ENCODE measurements around the gene SCGB1D2. TPM values are rescaled to one million over a fixed set of nuclear protein-coding genes. Genes with fewer than 3 reads are reported as not detected.

Gene SCGB1D2
- total and polyA plus RNA-seq, 4 donors, result not detected

- DNase-seq (no peak), ATAC-seq (ENCODE audit: insufficient read depth, low FRiP score) (no peak)
- peaks cover 3 to 15% (median 3%) of the 10 kb centered on the region in 3 donors for H3K27me3 ChIP-seq (ENCODE audit: control insufficient read depth in 3 of 3, insufficient read depth in 3 of 3, low read length in 2 of 3)
- H3K4me3 ChIP-seq, result no peak within 1 kb of the TSS
- 74 to 77% methylated on average over 10 of the region's 10 CpGs for WGBS, 2 donors
- peaks cover 0 to 4% (median 0%) of the 10 kb centered on the region in 4 donors for H3K9me3 ChIP-seq (ENCODE audit: control insufficient read depth in 4 of 4, insufficient read depth in 3 of 4, low read length in 3 of 4)
- no peaks in the 10 kb centered on the region for H3K4me1 ChIP-seq (ENCODE audit: control insufficient read depth in 5 of 5, insufficient read depth in 5 of 5, low read length in 5 of 5)
- no peak for TF ChIP-seq CTCF (IDR thresholded peaks at IDR 0.05; ENCODE audit: control extremely low read depth, extremely low read depth)
- H3K27ac ChIP-seq (ENCODE audit: low read depth in 1 of 2, low read length in 1 of 2), result no peak within 1 kb of the TSS
- H3K36me3 ChIP-seq (ENCODE audit: control insufficient read depth in 4 of 4, insufficient read depth in 4 of 4, low read length in 4 of 4), result no peaks in the 10 kb centered on the region
- H3K9ac ChIP-seq (ENCODE audit: insufficient read depth in 1 of 2, low read length in 2 of 2), result no peak within 1 kb of the TSS
These were observed 27.7 kb downstream of the SCGB1D2 start, which contains the start of gene SCGB2A2 for GRCh38 chr11:62269654-62270278. TSS of gene SCGB2A2 (plus strand) at chr11:62270158. CDS start at chr11:62270217, 59 bp downstream.

- Histone ChIP-seq H3K4me1 (ENCODE audit: control insufficient read depth in 5 of 5, insufficient read depth in 5 of 5, low read length in 5 of 5) (no peaks in the 10 kb centered on the region), H3K27me3 (ENCODE audit: control insufficient read depth in 3 of 3, insufficient read depth in 3 of 3, low read length in 2 of 3) (peaks cover 3 to 6% (median 5%) of the 10 kb centered on the region in 3 donors), H3K9ac (ENCODE audit: insufficient read depth in 1 of 2, low read length in 2 of 2) (no peak overlapping the region), H3K36me3 (ENCODE audit: control insufficient read depth in 4 of 4, insufficient read depth in 4 of 4, low read length in 4 of 4) (no peaks in the 10 kb centered on the region), H3K4me3 (no peak overlapping the region), H3K9me3 (ENCODE audit: control insufficient read depth in 4 of 4, insufficient read depth in 3 of 4, low read length in 3 of 4) (peaks cover 0 to 2% (median 0%) of the 10 kb centered on the region in 4 donors), H3K27ac (ENCODE audit: low read depth in 1 of 2, low read length in 1 of 2) (no peak overlapping the region)
- 84 to 90% methylated on average over 5 of the region's 5 CpGs for WGBS, 2 donors
- ATAC-seq (ENCODE audit: insufficient read depth, low FRiP score) (no peak), DNase-seq (no peak)
- no peak for TF ChIP-seq CTCF (IDR thresholded peaks at IDR 0.05; ENCODE audit: control extremely low read depth, extremely low read depth)
These were observed 31.2 kb downstream of the SCGB1D2 start for GRCh38 chr11:62273284-62273683.

- no peak for ATAC-seq (ENCODE audit: insufficient read depth, low FRiP score)
- TF ChIP-seq CTCF (IDR thresholded peaks at IDR 0.05; ENCODE audit: control extremely low read depth, extremely low read depth), result no peak
- H3K27ac ChIP-seq (ENCODE audit: low read depth in 1 of 2, low read length in 1 of 2), result no peak overlapping the region
- no peak overlapping the region for H3K4me3 ChIP-seq
- no peaks in the 10 kb centered on the region for H3K4me1 ChIP-seq (ENCODE audit: control insufficient read depth in 5 of 5, insufficient read depth in 5 of 5, low read length in 5 of 5)
- H3K9me3 ChIP-seq (ENCODE audit: control insufficient read depth in 4 of 4, insufficient read depth in 3 of 4, low read length in 3 of 4), result peaks cover 0 to 2% (median 0%) of the 10 kb centered on the region in 4 donors
- no peak overlapping the region for H3K9ac ChIP-seq (ENCODE audit: insufficient read depth in 1 of 2, low read length in 2 of 2)
- no peak for DNase-seq
- H3K36me3 ChIP-seq (ENCODE audit: control insufficient read depth in 4 of 4, insufficient read depth in 4 of 4, low read length in 4 of 4), result no peaks in the 10 kb centered on the region
- WGBS, 2 donors, result 73 to 77% methylated on average over 7 of the region's 7 CpGs
- H3K27me3 ChIP-seq (ENCODE audit: control insufficient read depth in 3 of 3, insufficient read depth in 3 of 3, low read length in 2 of 3), result peaks cover 3 to 6% (median 5%) of the 10 kb centered on the region in 3 donors
These were observed 31.8 kb downstream of the SCGB1D2 start for GRCh38 chr11:62273789-62274275.

Data from lung (tissue), 12 donors.